Glutamatergic neuron (in vitro differentiated cells): ENCODE results near the gene RASAL2. TPM values are rescaled to one million over a fixed set of nuclear protein-coding genes. Genes with fewer than 3 reads are reported as not detected.

Experiments used
- DNase-seq: peaks from one replicate; pipeline ENCODE4 v3.0.0; 2022
- H3K27ac Mint-ChIP-seq: one replicate; pipeline ENCODE4 v1.8.0; 2020; ENCODE audit warnings: mild to moderate bottlenecking, mixed read lengths, inconsistent platforms; ENCODE audit not compliant: unreplicated experiment
- H3K27me3 Mint-ChIP-seq: one replicate; pipeline ENCODE4 v1.8.0; 2020; ENCODE audit warnings: mild to moderate bottlenecking, moderate library complexity, mixed read lengths, inconsistent platforms; ENCODE audit not compliant: unreplicated experiment
- H3K36me3 Mint-ChIP-seq: one replicate; pipeline ENCODE4 v1.8.0; 2020; ENCODE audit warnings: mild to moderate bottlenecking, mixed read lengths, inconsistent platforms; ENCODE audit not compliant: unreplicated experiment
- H3K4me1 Mint-ChIP-seq: one replicate; pipeline ENCODE4 v1.8.0; 2020; ENCODE audit warnings: mild to moderate bottlenecking, low read depth, mixed read lengths, inconsistent platforms; ENCODE audit not compliant: unreplicated experiment
- H3K4me3 Mint-ChIP-seq: one replicate; pipeline ENCODE4 v1.8.0; 2020; ENCODE audit warnings: mild to moderate bottlenecking, mixed read lengths, inconsistent platforms; ENCODE audit not compliant: unreplicated experiment
- H3K9me3 Mint-ChIP-seq: one replicate; pipeline ENCODE4 v1.8.0; 2020; ENCODE audit warnings: mild to moderate bottlenecking, moderate library complexity, mixed read lengths, inconsistent platforms; ENCODE audit not compliant: unreplicated experiment
- total RNA-seq: library from RNA; stranded (reverse); fragmentation: NEBNext Ultra II Directional; extraction: Animal tissue kit (Norgen Biotek cat#: 25700); gene quantifications from one replicate; pipeline ENCODE4 v1.2.1, GENCODE V29; 2021; ENCODE audit not compliant: unreplicated experiment
- TF ChIP-seq, protein P1 (sequence below): fragments of 200-600 bp; sonication (generic); IDR thresholded peaks from one replicate; pipeline ENCODE4 v1.5.0; 2021; ENCODE audit not compliant: partially characterized antibody, unreplicated experiment

RASAL2 gene
- total RNA-seq, 1 donor from 2014 or later, result 12.4 TPM

DNA sequence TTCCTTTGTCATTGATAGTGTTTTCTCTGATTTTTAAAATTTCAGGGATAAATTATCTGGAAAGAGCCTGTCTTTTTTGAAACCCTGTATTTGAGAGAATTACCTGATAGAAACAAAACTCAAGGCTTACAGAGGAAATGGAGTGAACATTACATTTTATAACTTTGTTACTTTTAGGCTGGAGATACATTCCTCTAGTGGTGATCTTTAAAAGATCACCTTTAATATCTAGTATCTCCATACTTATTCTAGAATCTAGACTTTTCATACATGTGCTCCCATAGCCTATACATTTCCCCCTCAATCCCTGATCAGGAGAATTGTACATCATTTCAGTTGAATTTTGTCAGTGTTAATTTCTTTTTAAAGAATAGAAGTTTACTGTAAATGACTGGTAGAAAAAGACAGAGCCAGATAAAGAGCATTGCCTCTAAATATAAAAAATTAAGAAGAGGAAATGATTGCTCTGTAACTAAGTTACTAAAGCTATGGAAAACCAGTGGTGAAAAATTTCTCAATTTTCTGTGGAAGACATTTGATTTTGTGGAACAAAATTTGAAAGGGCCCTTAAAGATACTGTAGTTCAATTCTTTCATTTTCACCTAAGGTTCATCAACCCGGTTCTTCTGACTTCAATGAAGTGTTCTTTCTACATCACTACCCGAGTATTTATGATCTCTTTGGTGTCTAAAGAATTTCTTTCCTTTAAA is 33.7 kb downstream of the RASAL2 start:
- no peaks in the 10 kb centered on the region for H3K36me3 Mint-ChIP-seq
- no peaks in the 10 kb centered on the region for H3K4me1 Mint-ChIP-seq
- peaks cover 2% of the 10 kb centered on the region for H3K27me3 Mint-ChIP-seq
- DNase-seq, result no peak
- TF ChIP-seq, protein P1, sequence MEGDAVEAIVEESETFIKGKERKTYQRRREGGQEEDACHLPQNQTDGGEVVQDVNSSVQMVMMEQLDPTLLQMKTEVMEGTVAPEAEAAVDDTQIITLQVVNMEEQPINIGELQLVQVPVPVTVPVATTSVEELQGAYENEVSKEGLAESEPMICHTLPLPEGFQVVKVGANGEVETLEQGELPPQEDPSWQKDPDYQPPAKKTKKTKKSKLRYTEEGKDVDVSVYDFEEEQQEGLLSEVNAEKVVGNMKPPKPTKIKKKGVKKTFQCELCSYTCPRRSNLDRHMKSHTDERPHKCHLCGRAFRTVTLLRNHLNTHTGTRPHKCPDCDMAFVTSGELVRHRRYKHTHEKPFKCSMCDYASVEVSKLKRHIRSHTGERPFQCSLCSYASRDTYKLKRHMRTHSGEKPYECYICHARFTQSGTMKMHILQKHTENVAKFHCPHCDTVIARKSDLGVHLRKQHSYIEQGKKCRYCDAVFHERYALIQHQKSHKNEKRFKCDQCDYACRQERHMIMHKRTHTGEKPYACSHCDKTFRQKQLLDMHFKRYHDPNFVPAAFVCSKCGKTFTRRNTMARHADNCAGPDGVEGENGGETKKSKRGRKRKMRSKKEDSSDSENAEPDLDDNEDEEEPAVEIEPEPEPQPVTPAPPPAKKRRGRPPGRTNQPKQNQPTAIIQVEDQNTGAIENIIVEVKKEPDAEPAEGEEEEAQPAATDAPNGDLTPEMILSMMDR, result no peak
- no peaks in the 10 kb centered on the region for H3K9me3 Mint-ChIP-seq
- no peak overlapping the region for H3K27ac Mint-ChIP-seq
- H3K4me3 Mint-ChIP-seq, result no peak overlapping the region

DNA sequence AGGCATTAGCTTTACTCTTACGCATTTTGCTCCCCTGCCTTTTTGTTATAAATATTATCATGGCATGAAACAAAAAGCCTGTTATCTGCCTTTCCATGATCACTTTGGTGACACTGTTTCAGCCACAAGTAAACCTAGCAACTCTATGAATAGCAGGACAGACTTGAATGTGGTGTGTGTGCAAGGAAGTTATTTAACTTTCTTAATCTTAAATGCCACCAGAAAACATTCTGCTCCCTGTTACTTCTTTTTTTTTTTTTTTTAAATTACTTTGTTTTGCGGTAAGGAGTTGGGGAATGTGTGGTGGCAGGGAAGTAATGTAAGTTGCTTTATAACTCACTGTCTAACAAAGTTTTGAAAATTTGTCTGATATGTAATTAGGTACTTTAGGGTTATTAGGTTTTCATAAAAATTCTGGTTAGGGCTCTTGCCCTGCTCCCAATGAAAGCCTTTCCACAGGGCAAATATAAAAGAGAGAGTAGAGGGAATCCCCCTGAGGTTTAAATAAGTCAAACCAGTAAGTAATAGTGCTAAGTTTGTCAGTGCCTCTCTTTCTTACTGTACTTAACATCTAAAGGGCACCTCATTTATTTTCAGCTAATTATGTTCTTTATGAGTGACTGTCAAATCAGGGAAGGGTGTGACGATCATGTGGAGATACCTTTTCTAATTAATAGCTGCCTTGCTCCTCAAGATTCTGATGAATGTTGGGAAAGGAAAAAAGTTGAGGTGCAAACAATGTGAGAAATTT is 39.5 kb downstream of the RASAL2 start:
- Mint-ChIP-seq H3K27ac (no peak overlapping the region), H3K9me3 (no peaks in the 10 kb centered on the region), H3K4me1 (no peaks in the 10 kb centered on the region), H3K27me3 (peaks cover 2% of the 10 kb centered on the region), H3K4me3 (no peak overlapping the region), H3K36me3 (peaks cover 4% of the 10 kb centered on the region)
- TF ChIP-seq, protein P1, result no peak
- no peak for DNase-seq

DNA sequence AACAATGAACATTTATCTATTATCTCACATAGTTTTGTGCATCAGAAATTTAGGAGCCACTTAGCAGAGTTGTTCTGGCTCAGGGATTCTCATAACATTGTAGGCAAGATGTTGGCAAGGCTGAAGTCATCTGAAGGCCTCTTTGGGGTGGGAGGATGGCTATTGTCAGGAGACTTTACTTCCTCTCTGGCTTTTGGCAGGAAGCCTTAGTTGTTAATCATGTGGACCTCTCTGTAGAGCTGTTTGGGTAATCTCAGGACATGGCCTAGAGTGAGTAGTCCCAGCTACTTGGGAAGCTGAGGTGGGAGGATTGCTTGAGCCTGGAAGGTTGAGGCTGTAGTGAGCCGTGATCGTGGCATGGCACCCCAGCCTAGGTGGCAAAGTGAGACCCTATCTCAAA is 40.2 kb downstream of the RASAL2 start:
- TF ChIP-seq, protein P1, result no peak

DNA sequence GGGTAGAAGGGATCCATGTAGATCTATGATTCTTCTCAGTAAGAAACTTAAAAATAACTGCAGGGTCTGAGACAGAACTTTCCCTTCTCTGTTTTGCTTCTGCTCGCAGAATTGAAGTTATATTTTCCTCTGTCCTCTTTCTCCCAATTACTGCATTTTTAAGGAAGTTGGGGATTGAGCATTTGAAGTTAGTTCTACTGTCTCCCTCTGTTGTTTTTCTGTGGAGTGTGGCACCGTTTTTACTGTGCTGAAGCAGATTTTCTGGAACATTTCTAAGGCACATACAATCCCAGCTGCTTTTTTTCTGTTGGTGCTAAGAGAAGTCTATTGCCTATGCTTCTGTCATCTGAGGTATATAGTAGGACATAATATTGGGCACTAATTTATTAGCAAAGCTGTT is 43.3 kb downstream of the RASAL2 start:
- Mint-ChIP-seq H3K4me1 (no peaks in the 10 kb centered on the region), H3K4me3 (no peak overlapping the region), H3K9me3 (no peaks in the 10 kb centered on the region), H3K36me3 (peaks cover 4% of the 10 kb centered on the region), H3K27me3 (no peaks in the 10 kb centered on the region), H3K27ac (no peak overlapping the region)
- TF ChIP-seq, protein P1, result no peak
- DNase-seq, result no peak

More for the DNA sequence above, 40.2 kb downstream of the RASAL2 start:
- DNase-seq, result no peak
- peaks cover 4% of the 10 kb centered on the region for H3K36me3 Mint-ChIP-seq
- H3K4me1 Mint-ChIP-seq, result no peaks in the 10 kb centered on the region
- H3K27ac Mint-ChIP-seq, result no peak overlapping the region
- peaks cover 2% of the 10 kb centered on the region for H3K27me3 Mint-ChIP-seq
- no peak overlapping the region for H3K4me3 Mint-ChIP-seq
- no peaks in the 10 kb centered on the region for H3K9me3 Mint-ChIP-seq

DNA sequence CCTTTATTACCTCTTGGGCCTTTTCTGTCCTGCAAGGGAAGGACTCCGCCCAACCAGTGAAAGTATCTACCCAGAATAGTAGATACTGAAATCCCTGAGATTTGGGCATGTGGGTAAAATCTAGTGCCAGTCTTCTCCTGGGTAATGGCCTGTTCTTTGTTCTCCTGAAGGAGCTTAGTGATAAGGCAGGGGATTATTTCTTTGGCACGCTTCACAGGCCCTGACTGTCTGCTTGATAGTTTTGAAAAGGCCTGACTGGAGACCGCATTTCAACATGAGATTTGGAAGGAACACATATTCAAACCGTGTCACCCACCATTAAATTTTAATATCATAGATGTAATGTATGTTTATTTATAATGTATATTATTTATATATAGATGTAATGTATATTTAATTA is 48.9 kb downstream of the RASAL2 start:
- Mint-ChIP-seq H3K4me3 (no peak overlapping the region), H3K36me3 (no peaks in the 10 kb centered on the region), H3K9me3 (no peaks in the 10 kb centered on the region), H3K4me1 (no peaks in the 10 kb centered on the region), H3K27me3 (no peaks in the 10 kb centered on the region), H3K27ac (no peak overlapping the region)
- TF ChIP-seq, protein P1, result no peak
- no peak for DNase-seq
